PC-9 (cell line): Measurements from ENCODE around the gene OR1L6. TPM values are rescaled to one million over a fixed set of nuclear protein-coding genes. Genes with fewer than 3 reads are reported as not detected.

Experiments used
- BruUV-seq: library from RNA; stranded (reverse); fragments of 400-500 nt; replicated peaks from 2 replicates; lab custom pipeline; 2021; lab: Mats Ljungman, UMichigan
- CTCF ChIA-PET: fragments of 300-600 bp; sonication (Branson Sonifier 250); formaldehyde crosslinking; loops from one replicate; lab custom pipeline; 2022; ENCODE audit warnings: antibody characterized with exemption; lab: Charles Lee
- POLR2A ChIA-PET: fragments of 300-600 bp; sonication (Branson Sonifier 250); formaldehyde crosslinking; loops from one replicate; lab custom pipeline; 2022; ENCODE audit warnings: antibody characterized with exemption; ENCODE audit not compliant: unreplicated experiment; lab: Charles Lee
- DNase-seq, 2 experiments: peaks; one replicate each; pipeline versions ENCODE4 v3.0.0 to v3.0.0-alpha.2; 2015 to 2022; ENCODE audit warnings: mixed read lengths in 1 of 2
- H2AFZ ChIP-seq: fragments of 200-600 bp; sonication (generic); 2 replicates; pipeline ENCODE4 v1.8.1; 2017; ENCODE audit warnings: antibody characterized with exemption
- H3F3A ChIP-seq: fragments of 200-600 bp; sonication (generic); 2 replicates; pipeline ENCODE4 v1.8.1; 2017; ENCODE audit warnings: antibody characterized with exemption, mild to moderate bottlenecking, low read depth; ENCODE audit not compliant: insufficient read depth
- H3K27ac ChIP-seq: fragments of 200-600 bp; sonication (generic); 2 replicates; pipeline ENCODE4 v1.6.1; 2016; ENCODE audit warnings: mixed run types
- H3K27me3 ChIP-seq: fragments of 200-600 bp; sonication (generic); 2 replicates; pipeline ENCODE4 v1.6.1; 2016; ENCODE audit warnings: low read depth, mixed run types; ENCODE audit not compliant: insufficient read depth
- H3K36me3 ChIP-seq: fragments of 200-600 bp; sonication (generic); 2 replicates; pipeline ENCODE4 v1.6.1; 2016; ENCODE audit warnings: low read depth, mixed run types
- H3K4me1 ChIP-seq: fragments of 200-600 bp; sonication (generic); replicated peaks from 2 replicates; pipeline ENCODE4 v1.6.1; 2016; ENCODE audit warnings: mixed run types; ENCODE audit not compliant: insufficient read depth
- H3K4me2 ChIP-seq: fragments of 200-600 bp; sonication (generic); 2 replicates; pipeline ENCODE4 v1.6.1; 2017; ENCODE audit warnings: mixed run types
- H3K4me3 ChIP-seq: fragments of 200-600 bp; sonication (generic); 2 replicates; pipeline ENCODE4 v1.6.1; 2016; ENCODE audit warnings: mixed run types
- H3K79me2 ChIP-seq: fragments of 200-600 bp; sonication (generic); 2 replicates; pipeline ENCODE4 v1.6.1; 2017; ENCODE audit warnings: low read depth, mixed run types
- H3K9me2 ChIP-seq: fragments of 200-600 bp; sonication (generic); 2 replicates; pipeline ENCODE4 v1.8.1; 2017; ENCODE audit warnings: mild to moderate bottlenecking; ENCODE audit not compliant: insufficient read depth
- H3K9me3 ChIP-seq: fragments of 200-600 bp; sonication (generic); 2 replicates; pipeline ENCODE4 v1.8.1; 2016; ENCODE audit warnings: low read depth; ENCODE audit not compliant: insufficient read depth
- H4K20me1 ChIP-seq: fragments of 200-600 bp; sonication (generic); 2 replicates; pipeline ENCODE4 v1.8.1; 2017; ENCODE audit not compliant: insufficient read depth
- EZH2 ChIP-seq: fragments of 200-600 bp; sonication (generic); IDR thresholded peaks from 2 replicates; pipeline ENCODE4 v1.8.0; 2017; ENCODE audit warnings: antibody characterized with exemption, low read depth
- intact Hi-C: fragments of 100-400 bp; cut with micrococcal nuclease; formaldehyde crosslinking; loops from one replicate; pipeline ENCODE4 v1.10.0; 2022; ENCODE audit not compliant: unreplicated experiment
- total RNA-seq: library from RNA; stranded (reverse); gene quantifications from 2 replicates; pipeline ENCODE4 v1.2.3, GENCODE V29; 2021
- TF ChIP-seq, protein P1 (sequence below): fragments of 200-600 bp; sonication (generic); conservative IDR thresholded peaks from 2 replicates; pipeline ENCODE4 v1.6.1; 2017; ENCODE audit warnings: mixed run types, antibody characterized with exemption, mild to moderate bottlenecking, moderate library complexity

The OR1L6 gene
- total RNA-seq, 1 experiment from 2014 or later, result not detected

- H3K4me1 ChIP-seq, result no peaks in the 10 kb centered on the region
- POLR2A ChIA-PET, result no interaction called here
- H3K27me3 ChIP-seq, result peaks cover 13% of the 10 kb centered on the region; the same call in 1 of the 2 replicates
- H3K79me2 ChIP-seq, result no peaks in the 10 kb centered on the region
- no peak overlapping the region for H2AFZ ChIP-seq
- DNase-seq, result no peak
- H3K4me3 ChIP-seq, result no peak overlapping the region
- CTCF ChIA-PET, result no interaction called here
- TF ChIP-seq, protein P1, sequence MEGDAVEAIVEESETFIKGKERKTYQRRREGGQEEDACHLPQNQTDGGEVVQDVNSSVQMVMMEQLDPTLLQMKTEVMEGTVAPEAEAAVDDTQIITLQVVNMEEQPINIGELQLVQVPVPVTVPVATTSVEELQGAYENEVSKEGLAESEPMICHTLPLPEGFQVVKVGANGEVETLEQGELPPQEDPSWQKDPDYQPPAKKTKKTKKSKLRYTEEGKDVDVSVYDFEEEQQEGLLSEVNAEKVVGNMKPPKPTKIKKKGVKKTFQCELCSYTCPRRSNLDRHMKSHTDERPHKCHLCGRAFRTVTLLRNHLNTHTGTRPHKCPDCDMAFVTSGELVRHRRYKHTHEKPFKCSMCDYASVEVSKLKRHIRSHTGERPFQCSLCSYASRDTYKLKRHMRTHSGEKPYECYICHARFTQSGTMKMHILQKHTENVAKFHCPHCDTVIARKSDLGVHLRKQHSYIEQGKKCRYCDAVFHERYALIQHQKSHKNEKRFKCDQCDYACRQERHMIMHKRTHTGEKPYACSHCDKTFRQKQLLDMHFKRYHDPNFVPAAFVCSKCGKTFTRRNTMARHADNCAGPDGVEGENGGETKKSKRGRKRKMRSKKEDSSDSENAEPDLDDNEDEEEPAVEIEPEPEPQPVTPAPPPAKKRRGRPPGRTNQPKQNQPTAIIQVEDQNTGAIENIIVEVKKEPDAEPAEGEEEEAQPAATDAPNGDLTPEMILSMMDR, result no peak
- no peak for TF ChIP-seq EZH2
- no peaks in the 10 kb centered on the region for H3F3A ChIP-seq
- no peaks in the 10 kb centered on the region for H3K9me3 ChIP-seq
- no peak overlapping the region for H3K27ac ChIP-seq
- H3K36me3 ChIP-seq, result no peaks in the 10 kb centered on the region
- no TSS peak for BruUV-seq
- H4K20me1 ChIP-seq, result no peaks in the 10 kb centered on the region
- H3K4me2 ChIP-seq, result no peak overlapping the region
- no peaks in the 10 kb centered on the region for H3K9me2 ChIP-seq
- intact Hi-C loops, result no loop called here
These were observed 22.9 kb upstream of the OR1L6 start for GRCh38 chr9:122719218-122719617.

- H3K9me2 ChIP-seq, result no peaks in the 10 kb centered on the region
- no peak for DNase-seq
- H3K9me3 ChIP-seq, result no peaks in the 10 kb centered on the region; the same call in 1 of the 2 replicates
- ChIA-PET POLR2A (no interaction called here), CTCF (no interaction called here)
- intact Hi-C loops, result no loop called here
- no peak within 1 kb of the TSS for H3K4me3 ChIP-seq
- no peaks in the 10 kb centered on the region for H4K20me1 ChIP-seq
- H3K27me3 ChIP-seq, result no peaks in the 10 kb centered on the region
- H3K4me2 ChIP-seq, result no peak within 1 kb of the TSS
- no TSS peak for BruUV-seq
- H3K27ac ChIP-seq, result no peak within 1 kb of the TSS
- no peak for TF ChIP-seq EZH2
- TF ChIP-seq, protein P1, result no peak
- no peaks in the 10 kb centered on the region for H3K36me3 ChIP-seq
- no peak within 1 kb of the TSS for H2AFZ ChIP-seq
- H3K79me2 ChIP-seq, result no peaks in the 10 kb centered on the region
- H3K4me1 ChIP-seq, result no peaks in the 10 kb centered on the region
- H3F3A ChIP-seq, result no peaks in the 10 kb centered on the region
These were observed 18.4 kb upstream of the OR1L6 start, which contains the start of gene OR1L4 for GRCh38 chr9:122723690-122724089. Gene OR1L4 (plus strand): TSS chr9:122723990. CDS start chr9:122723990, 0 bp downstream.

DNA sequence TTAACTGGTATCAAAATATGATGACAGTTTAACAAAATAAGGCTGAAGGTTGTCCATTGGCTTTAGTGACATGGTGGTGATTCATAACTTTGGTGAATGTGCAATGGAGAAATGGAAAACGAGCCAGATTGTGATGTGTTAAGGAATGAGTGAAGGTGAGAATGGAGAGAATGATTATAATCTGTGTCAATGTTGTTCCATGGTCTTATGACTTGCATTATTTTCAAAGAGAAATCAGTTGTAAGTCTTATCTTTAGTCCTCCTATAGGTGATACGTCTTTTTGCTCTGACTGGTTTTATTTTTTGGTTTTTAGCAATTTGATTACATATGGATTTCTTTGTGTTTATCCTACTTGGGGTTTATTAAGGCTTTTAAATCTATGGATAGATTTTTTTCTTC, 12.7 kb downstream of the OR1L6 start:
- no peak overlapping the region for H3K27ac ChIP-seq
- no TSS peak for BruUV-seq
- TF ChIP-seq EZH2, result no peak
- TF ChIP-seq, protein P1, result no peak
- H3K9me3 ChIP-seq, result peaks cover 6% of the 10 kb centered on the region; the same call in 1 of the 2 replicates
- H3K79me2 ChIP-seq, result no peaks in the 10 kb centered on the region
- no peak overlapping the region for H2AFZ ChIP-seq
- no peak overlapping the region for H3K4me2 ChIP-seq
- intact Hi-C loops, result no loop called here
- H3K4me3 ChIP-seq, result no peak overlapping the region
- no peaks in the 10 kb centered on the region for H4K20me1 ChIP-seq
- no peaks in the 10 kb centered on the region for H3K36me3 ChIP-seq
- H3F3A ChIP-seq, result no peaks in the 10 kb centered on the region
- peaks cover 40% of the 10 kb centered on the region for H3K27me3 ChIP-seq
- DNase-seq, result no peak
- no peaks in the 10 kb centered on the region for H3K4me1 ChIP-seq
- H3K9me2 ChIP-seq, result no peaks in the 10 kb centered on the region
- POLR2A ChIA-PET, result no interaction called here
- CTCF ChIA-PET, result no interaction called here
